Gastrocnemius medialis (tissue), 4 donors: Measurements from ENCODE around the gene GSAP.

ENCODE experiments used
- CTCF ChIP-seq, 5 experiments: fragments of 450-650 bp in 3 of 5; fragments of 200-600 bp in 2 of 5; sonication (generic) in 2 of 5; IDR thresholded peaks in 4 of 5; conservative IDR thresholded peaks in 1 of 5; 1 replicate in 4 of 5; 2 replicates in 1 of 5; pipeline ENCODE4 v1.5.1; 2016 to 2019; ENCODE audit warnings: antibody characterized with exemption in 5 of 5, mild to moderate bottlenecking in 3 of 5, moderate library complexity in 3 of 5
- POLR2A ChIP-seq, 2 donors: fragments of 450-650 bp; IDR thresholded peaks; one replicate each; pipeline ENCODE4 v1.6.1; 2017; ENCODE audit warnings: antibody characterized with exemption in 2 of 2, mild to moderate bottlenecking in 2 of 2, moderate library complexity in 2 of 2

- TF ChIP-seq CTCF (IDR thresholded peaks at IDR 0.05 in 4 of 5, conservative IDR thresholded peaks at IDR 0.05 in 1 of 5): no peak
- TF ChIP-seq POLR2A (IDR thresholded peaks at IDR 0.05): no peak
Observed at GRCh38 chr7:77419102-77419501, 3.0 kb upstream of the GSAP start.
